Naive B cell (primary cell): ENCODE data around the gene MSI2. TPM values are rescaled to one million over a fixed set of nuclear protein-coding genes. Genes with fewer than 3 reads are reported as not detected.

Source experiments
- ATAC-seq, 2 donors: fragments of 150-1000 bp; cut with Tn5 transposase; 2 replicates each; pipeline ENCODE4 v1.10.0; 2021; ENCODE audit warnings: low read depth in 2 of 2, mild to moderate bottlenecking in 2 of 2, moderate library complexity in 2 of 2
- DNase-seq: peaks from one replicate; pipeline ENCODE4 v3.0.0; 2022
- H3K27ac Mint-ChIP-seq, 6 donors: one replicate each; pipeline ENCODE4 v1.8.0; 2020 to 2022; ENCODE audit warnings: mild to moderate bottlenecking in 6 of 6, mixed read lengths in 6 of 6, moderate library complexity in 5 of 6, inconsistent platforms in 2 of 6
- H3K27me3 Mint-ChIP-seq, 3 donors: one replicate each; pipeline ENCODE4 v1.8.0; 2021 to 2022; ENCODE audit warnings: mixed read lengths in 3 of 3, mild to moderate bottlenecking in 1 of 3
- H3K36me3 Mint-ChIP-seq, 2 donors: one replicate each; pipeline ENCODE4 v1.8.0; 2020 to 2022; ENCODE audit warnings: mixed read lengths in 2 of 2, inconsistent platforms in 1 of 2, mild to moderate bottlenecking in 1 of 2
- H3K4me1 Mint-ChIP-seq, 3 donors: one replicate each; pipeline ENCODE4 v1.8.0; 2020 to 2022; ENCODE audit warnings: mixed read lengths in 3 of 3, inconsistent platforms in 1 of 3, mild to moderate bottlenecking in 1 of 3, moderate library complexity in 1 of 3
- H3K4me3 Mint-ChIP-seq, 8 donors: one replicate each; pipeline ENCODE4 v1.8.0; 2020 to 2022; ENCODE audit warnings: mild to moderate bottlenecking in 8 of 8, mixed read lengths in 8 of 8, moderate library complexity in 8 of 8, inconsistent platforms in 2 of 8
- H3K9me3 Mint-ChIP-seq, 7 donors: one replicate each; pipeline ENCODE4 v1.8.0; 2020 to 2022; ENCODE audit warnings: mixed read lengths in 7 of 7, mild to moderate bottlenecking in 5 of 7, inconsistent platforms in 2 of 7, moderate library complexity in 1 of 7
- polyA plus RNA-seq, 6 donors: library from polyadenylated mRNA; unstranded; fragments of 300-500 nt; fragmentation: Illumina TruSeq; gene quantifications; one replicate each; pipeline ENCODE4 v1.2.3, GENCODE V29; 2021; ENCODE audit warnings: low read depth in 6 of 6

The MSI2 gene
- polyA plus RNA-seq, 6 donors from 2014 or later, result 4.0 to 11.3 (median 6.8) TPM

- no peaks in the 10 kb centered on the region for H3K9me3 Mint-ChIP-seq
- H3K27me3 Mint-ChIP-seq, result peaks cover 5 to 32% (median 11%) of the 10 kb centered on the region in 3 donors
- DNase-seq (no peak), ATAC-seq (no peak)
- no peak overlapping the region for H3K27ac Mint-ChIP-seq
- no peaks in the 10 kb centered on the region for H3K36me3 Mint-ChIP-seq
- H3K4me3 Mint-ChIP-seq, result no peak overlapping the region
- peaks cover 18 to 34% (median 33%) of the 10 kb centered on the region in 3 donors for H3K4me1 Mint-ChIP-seq
Observed at GRCh38 chr17:57720386-57721035, 464.2 kb downstream of the MSI2 start.

- Mint-ChIP-seq H3K27ac (peak overlapping the region in 1 of 6 donors; percentile 63), H3K4me3 (peak overlapping the region in 2 of 8 donors; percentile 21 to 68), H3K4me1 (peaks cover 26 to 44% (median 42%) of the 10 kb centered on the region in 3 donors), H3K27me3 (peaks cover 12 to 26% (median 15%) of the 10 kb centered on the region in 3 donors), H3K36me3 (no peaks in the 10 kb centered on the region), H3K9me3 (no peaks in the 10 kb centered on the region)
- no peak for ATAC-seq
- no peak for DNase-seq
Observed at GRCh38 chr17:57721967-57722703, 465.8 kb downstream of the MSI2 start.

GRCh38 chr17:57722704-57723043 is 466.4 kb downstream of the MSI2 start:
- no peak for DNase-seq
- H3K9me3 Mint-ChIP-seq, result no peaks in the 10 kb centered on the region
- no peak for ATAC-seq
- H3K27ac Mint-ChIP-seq, result no peak overlapping the region
- H3K36me3 Mint-ChIP-seq, result no peaks in the 10 kb centered on the region
- H3K4me3 Mint-ChIP-seq, result peak overlapping the region in 2 of 8 donors; percentile 10 to 21
- peaks cover 26 to 44% (median 42%) of the 10 kb centered on the region in 3 donors for H3K4me1 Mint-ChIP-seq
- peaks cover 12 to 21% (median 15%) of the 10 kb centered on the region in 3 donors for H3K27me3 Mint-ChIP-seq

GRCh38 chr17:57723427-57724025 is 467.2 kb downstream of the MSI2 start:
- Mint-ChIP-seq H3K9me3 (no peaks in the 10 kb centered on the region), H3K4me3 (peak overlapping the region in 5 of 8 donors; percentile 41 to 84 (median 67)), H3K36me3 (no peaks in the 10 kb centered on the region), H3K27me3 (peaks cover 12 to 17% (median 15%) of the 10 kb centered on the region in 3 donors), H3K27ac (peak overlapping the region in 2 of 6 donors; percentile 57 to 62), H3K4me1 (peaks cover 26 to 44% (median 42%) of the 10 kb centered on the region in 3 donors)
- ATAC-seq (peak in 1 of 2 donors; percentile 6), DNase-seq (no peak)

- Mint-ChIP-seq H3K9me3 (no peaks in the 10 kb centered on the region), H3K27ac (peak overlapping the region in 3 of 6 donors; percentile 18 to 82 (median 31)), H3K4me1 (peaks cover 26 to 48% (median 42%) of the 10 kb centered on the region in 3 donors), H3K4me3 (peak overlapping the region in 5 of 8 donors; percentile 41 to 84 (median 67)), H3K36me3 (no peaks in the 10 kb centered on the region), H3K27me3 (peaks cover 12 to 15% (median 13%) of the 10 kb centered on the region in 3 donors)
- ATAC-seq, result peak; percentile 75 to 80
- peak; percentile 30 for DNase-seq
Observed at GRCh38 chr17:57724026-57724728, 467.9 kb downstream of the MSI2 start.

GRCh38 chr17:57724729-57725125 is 468.4 kb downstream of the MSI2 start:
- DNase-seq, result no peak
- Mint-ChIP-seq H3K4me3 (peak overlapping the region in 4 of 8 donors; percentile 49 to 84 (median 64)), H3K27me3 (peaks cover 12 to 15% (median 13%) of the 10 kb centered on the region in 3 donors), H3K4me1 (peaks cover 26 to 51% (median 47%) of the 10 kb centered on the region in 3 donors), H3K36me3 (no peaks in the 10 kb centered on the region), H3K9me3 (no peaks in the 10 kb centered on the region), H3K27ac (peak overlapping the region in 2 of 6 donors; percentile 19 to 27)
- no peak for ATAC-seq

- Mint-ChIP-seq H3K27me3 (peaks cover 12 to 15% (median 13%) of the 10 kb centered on the region in 3 donors), H3K9me3 (no peaks in the 10 kb centered on the region), H3K27ac (peak overlapping the region in 2 of 6 donors; percentile 47 to 88), H3K36me3 (no peaks in the 10 kb centered on the region), H3K4me1 (peaks cover 37 to 61% (median 60%) of the 10 kb centered on the region in 3 donors), H3K4me3 (peak overlapping the region in 4 of 8 donors; percentile 25 to 78 (median 40))
- ATAC-seq (no peak), DNase-seq (no peak)
Observed at GRCh38 chr17:57726213-57726790, 470.0 kb downstream of the MSI2 start.

GRCh38 chr17:57726838-57727237 is 470.5 kb downstream of the MSI2 start:
- ATAC-seq (no peak), DNase-seq (no peak)
- Mint-ChIP-seq H3K27me3 (peaks cover 12 to 15% (median 13%) of the 10 kb centered on the region in 3 donors), H3K36me3 (no peaks in the 10 kb centered on the region), H3K4me3 (no peak overlapping the region), H3K4me1 (peaks cover 38 to 63% (median 60%) of the 10 kb centered on the region in 3 donors), H3K9me3 (no peaks in the 10 kb centered on the region), H3K27ac (peak overlapping the region in 1 of 6 donors; percentile 22)

- Mint-ChIP-seq H3K36me3 (no peaks in the 10 kb centered on the region), H3K27ac (peak overlapping the region in 1 of 6 donors; percentile 43), H3K4me3 (peak overlapping the region in 1 of 8 donors; percentile 25), H3K27me3 (peaks cover 12 to 15% (median 13%) of the 10 kb centered on the region in 3 donors), H3K4me1 (peaks cover 38 to 59% (median 55%) of the 10 kb centered on the region in 3 donors), H3K9me3 (no peaks in the 10 kb centered on the region)
- ATAC-seq (no peak), DNase-seq (no peak)
Observed at GRCh38 chr17:57727630-57728175, 471.4 kb downstream of the MSI2 start.

- H3K4me3 Mint-ChIP-seq, result peak overlapping the region in 1 of 8 donors; percentile 53
- ATAC-seq, result peak; percentile 61 to 81
- H3K27ac Mint-ChIP-seq, result no peak overlapping the region
- peaks cover 8 to 11% (median 8%) of the 10 kb centered on the region in 3 donors for H3K27me3 Mint-ChIP-seq
- no peaks in the 10 kb centered on the region for H3K36me3 Mint-ChIP-seq
- peaks cover 26 to 39% (median 34%) of the 10 kb centered on the region in 3 donors for H3K4me1 Mint-ChIP-seq
- DNase-seq, result no peak
- H3K9me3 Mint-ChIP-seq, result no peaks in the 10 kb centered on the region
Observed at GRCh38 chr17:57730026-57730701, 473.8 kb downstream of the MSI2 start.

- Mint-ChIP-seq H3K27ac (no peak overlapping the region), H3K27me3 (no peaks in the 10 kb centered on the region), H3K4me1 (peaks cover 17 to 35% (median 23%) of the 10 kb centered on the region in 3 donors), H3K9me3 (no peaks in the 10 kb centered on the region), H3K36me3 (no peaks in the 10 kb centered on the region), H3K4me3 (no peak overlapping the region)
- ATAC-seq (no peak), DNase-seq (no peak)
Observed at GRCh38 chr17:57732062-57732461, 475.7 kb downstream of the MSI2 start.

GRCh38 chr17:57733085-57733484 is 476.8 kb downstream of the MSI2 start:
- H3K36me3 Mint-ChIP-seq, result no peaks in the 10 kb centered on the region
- DNase-seq (no peak), ATAC-seq (no peak)
- H3K27me3 Mint-ChIP-seq, result no peaks in the 10 kb centered on the region
- H3K4me1 Mint-ChIP-seq, result peaks cover 17 to 35% (median 23%) of the 10 kb centered on the region in 3 donors
- H3K4me3 Mint-ChIP-seq, result no peak overlapping the region
- no peak overlapping the region for H3K27ac Mint-ChIP-seq
- H3K9me3 Mint-ChIP-seq, result no peaks in the 10 kb centered on the region
